ENCODE results near the gene SUGP1.
"Not testable (repeated sequence)": the region's sequence is repeated elsewhere in the genome, so short reads cannot be mapped to it uniquely, and the experiment has no call there.

Gene SUGP1

GRCh38 chr19:19267305-19267704 lies 53.0 kb downstream of the SUGP1 start:
- DNase-seq (ENCODE audit: low spot score), result no peak

- DNase-seq (ENCODE audit: low spot score), result no peak
These were observed 56.3 kb downstream of the SUGP1 start for GRCh38 chr19:19263886-19264487.

GRCh38 chr19:19262190-19263057 lies 57.9 kb downstream of the SUGP1 start:
- no peak for DNase-seq (ENCODE audit: low spot score)

GRCh38 chr19:19261350-19262189 lies 58.7 kb downstream of the SUGP1 start:
- DNase-seq (ENCODE audit: low spot score), result peak; percentile 21

GRCh38 chr19:19260417-19261214 lies 59.7 kb downstream of the SUGP1 start:
- no peak for DNase-seq (ENCODE audit: low spot score)

GRCh38 chr19:19259741-19260140 lies 60.6 kb downstream of the SUGP1 start:
- DNase-seq (ENCODE audit: low spot score), result peak; percentile 61

DNA sequence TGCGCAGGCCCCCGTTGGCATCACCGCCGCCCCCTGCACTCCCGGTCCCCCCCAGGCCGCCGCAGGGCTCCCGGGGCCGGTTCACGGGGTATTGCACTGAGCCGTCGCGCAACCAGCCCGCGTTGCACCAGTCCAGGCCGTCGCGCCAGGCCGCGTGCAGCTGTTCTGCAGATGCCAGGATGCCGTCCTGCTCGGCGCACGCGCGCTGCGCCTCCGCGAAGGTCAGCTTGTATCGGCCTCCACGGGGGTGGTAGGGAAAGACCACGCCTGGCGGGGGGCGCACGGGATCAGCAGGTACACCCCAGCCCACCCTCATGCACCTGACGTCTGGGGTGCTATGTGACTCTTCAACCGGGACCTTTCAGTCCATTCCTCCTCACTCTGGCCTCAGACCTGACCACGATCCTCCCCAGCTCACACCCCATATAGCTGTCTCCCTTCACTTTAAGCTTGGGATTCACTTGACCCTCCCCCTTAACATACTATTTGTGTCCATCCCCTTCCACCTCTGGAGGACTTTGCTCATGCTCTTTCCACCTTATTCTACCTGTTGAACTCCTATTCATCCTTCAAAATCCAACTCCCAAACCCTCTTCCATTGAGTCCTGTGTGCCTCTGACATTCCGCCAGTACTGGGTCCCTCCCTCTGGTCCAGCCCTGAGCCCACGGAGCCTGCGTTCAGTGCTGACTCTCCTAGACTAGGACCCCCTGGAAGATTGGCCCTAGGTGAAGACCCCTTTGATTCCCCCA lies 61.5 kb downstream of the SUGP1 start:
- no peak for DNase-seq (ENCODE audit: low spot score)

- no peak for DNase-seq (ENCODE audit: low spot score)
These were observed 62.3 kb downstream of the SUGP1 start for GRCh38 chr19:19257836-19258588.

DNA sequence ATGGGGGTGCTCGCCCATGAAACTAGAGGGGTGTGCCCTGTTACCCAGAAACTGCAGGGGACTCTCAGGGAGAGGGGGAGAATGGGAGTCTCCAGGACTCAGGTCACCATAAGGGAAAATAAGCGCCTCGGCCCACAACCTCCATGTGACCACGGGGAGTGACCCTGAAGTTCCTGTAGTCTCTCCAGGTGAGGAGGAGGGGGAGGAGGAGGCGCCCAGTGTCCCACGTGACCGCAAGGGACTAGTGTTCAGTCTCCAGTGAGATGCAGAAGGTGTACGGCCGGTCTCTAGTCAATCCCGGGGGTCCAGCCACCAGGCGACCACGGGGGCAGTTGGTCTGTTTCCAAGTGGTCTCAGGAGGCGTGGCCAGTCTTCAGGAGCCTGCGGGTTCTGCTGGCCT lies 63.2 kb downstream of the SUGP1 start:
- no peak for DNase-seq (ENCODE audit: low spot score)

GRCh38 chr19:19256072-19256969 lies 64.0 kb downstream of the SUGP1 start:
- no peak for DNase-seq (ENCODE audit: low spot score)

GRCh38 chr19:19253409-19253808 lies 66.9 kb downstream of the SUGP1 start:
- DNase-seq (ENCODE audit: low spot score), result not testable (repeated sequence)

DNA sequence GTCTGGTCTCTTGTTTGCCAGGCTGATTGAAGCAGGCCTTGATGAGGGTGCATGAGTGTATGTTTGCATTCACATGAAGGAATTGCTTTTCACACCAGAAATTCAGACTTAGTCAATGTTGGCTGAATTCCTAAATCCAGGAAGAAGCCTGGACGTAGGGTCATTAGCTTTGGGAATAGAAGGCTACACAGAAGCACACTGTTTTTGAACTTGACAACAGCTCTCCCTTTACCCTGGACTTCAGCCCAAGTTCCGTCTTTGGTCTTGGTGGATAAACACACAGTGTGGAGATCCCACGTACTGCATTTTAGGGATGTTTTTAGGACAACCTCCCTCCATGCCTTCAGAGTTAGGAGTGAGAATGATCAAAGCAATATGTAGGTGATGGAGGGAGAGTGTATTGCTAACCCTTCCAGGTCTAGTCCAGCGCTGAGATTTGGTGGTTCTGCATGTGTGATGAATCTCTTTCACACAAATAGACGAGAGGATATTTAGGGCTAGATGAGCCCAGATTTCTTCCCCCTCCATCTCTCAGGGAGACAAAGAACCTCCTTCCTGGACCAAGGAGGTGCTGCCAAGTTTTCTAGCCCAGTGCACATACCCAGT lies 70.0 kb downstream of the SUGP1 start:
- DNase-seq (ENCODE audit: low spot score), result no peak

- no peak for DNase-seq (ENCODE audit: low spot score)
These were observed 79.8 kb downstream of the SUGP1 start for GRCh38 chr19:19240476-19240875.

GRCh38 chr19:19239675-19240074 lies 80.6 kb downstream of the SUGP1 start:
- no peak for DNase-seq (ENCODE audit: low spot score)

GRCh38 chr19:19238126-19238894 lies 82.0 kb downstream of the SUGP1 start:
- DNase-seq (ENCODE audit: low spot score), result no peak

GRCh38 chr19:19236173-19236572 lies 84.1 kb downstream of the SUGP1 start:
- no peak for DNase-seq (ENCODE audit: low spot score)

DNA sequence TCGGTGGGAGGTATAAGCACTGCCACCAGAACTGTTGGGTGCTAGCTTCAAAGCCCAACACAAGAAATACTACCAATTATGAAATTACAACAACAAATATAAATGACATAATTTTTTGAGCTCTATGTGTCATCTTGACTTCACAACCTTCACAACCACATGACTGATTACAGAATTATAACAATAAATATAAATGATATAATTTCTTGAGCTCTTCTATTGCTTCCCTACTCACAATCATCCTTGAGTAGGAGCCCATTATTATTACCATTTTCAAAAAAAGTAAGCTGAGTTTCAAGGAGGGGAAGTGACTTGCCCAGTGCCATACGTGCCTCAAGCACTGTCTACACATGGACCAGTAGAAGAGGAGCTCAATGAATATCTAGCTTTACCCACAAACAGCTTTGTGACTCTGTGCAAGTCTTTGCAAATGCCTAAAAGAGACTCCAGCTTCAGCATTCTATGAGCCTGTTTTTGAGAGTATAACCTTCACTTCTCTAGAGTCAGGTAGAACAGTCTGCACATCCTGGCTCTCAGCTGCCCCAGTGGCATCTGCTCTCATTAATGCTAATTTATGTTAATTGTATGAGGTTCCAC lies 86.0 kb downstream of the SUGP1 start:
- DNase-seq (ENCODE audit: low spot score), result no peak
